ENCODE measurements around the gene ZSCAN20. TPM values are rescaled to one million over a fixed set of nuclear protein-coding genes. Genes with fewer than 3 reads are reported as not detected.

ZSCAN20 gene
- total and polyA plus RNA-seq, 12 donors: 0.84 to 12.7 (median 4.1) TPM

DNA sequence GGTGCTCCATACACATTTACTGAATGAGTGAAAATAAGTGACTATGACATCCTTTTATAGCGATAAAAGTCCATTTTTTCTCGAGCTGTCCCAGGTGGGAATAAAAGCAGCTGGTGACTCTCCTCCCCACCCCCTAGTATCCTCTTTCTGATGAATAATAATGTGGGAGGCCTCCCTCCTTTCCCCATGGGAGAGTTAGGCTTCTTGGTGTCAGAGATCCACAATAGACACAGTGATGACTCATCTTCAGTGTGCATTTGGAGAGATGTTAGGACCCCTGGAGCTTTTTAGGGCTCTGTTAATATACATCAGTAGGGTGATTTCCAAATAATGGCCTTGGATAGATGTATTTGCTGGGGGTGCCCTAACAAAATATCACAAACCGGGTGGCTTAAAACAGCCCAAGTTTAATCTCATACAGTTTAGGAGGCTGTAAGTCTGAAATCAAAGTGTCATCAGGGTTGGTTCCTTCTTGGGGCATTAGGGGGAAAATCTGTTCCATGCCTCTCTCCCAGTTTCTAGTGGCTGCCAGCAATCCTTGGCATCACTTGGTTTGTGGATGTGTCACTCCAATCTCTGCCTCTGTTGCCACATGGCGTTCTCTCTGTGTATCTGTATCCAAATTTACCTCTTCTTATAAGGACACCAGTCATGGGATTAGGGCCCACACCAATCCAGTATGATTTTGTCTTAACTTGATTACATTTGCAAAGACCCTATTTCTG is 37.2 kb upstream of the ZSCAN20 start:
- WGBS, 4 donors: 57 to 73% (median 69%) methylated on average over 4 of the region's 4 CpGs
- H3K9me3 ChIP-seq (replicated peaks in 1 of 3): no peaks in the 10 kb centered on the region
- TF ChIP-seq, protein P1, sequence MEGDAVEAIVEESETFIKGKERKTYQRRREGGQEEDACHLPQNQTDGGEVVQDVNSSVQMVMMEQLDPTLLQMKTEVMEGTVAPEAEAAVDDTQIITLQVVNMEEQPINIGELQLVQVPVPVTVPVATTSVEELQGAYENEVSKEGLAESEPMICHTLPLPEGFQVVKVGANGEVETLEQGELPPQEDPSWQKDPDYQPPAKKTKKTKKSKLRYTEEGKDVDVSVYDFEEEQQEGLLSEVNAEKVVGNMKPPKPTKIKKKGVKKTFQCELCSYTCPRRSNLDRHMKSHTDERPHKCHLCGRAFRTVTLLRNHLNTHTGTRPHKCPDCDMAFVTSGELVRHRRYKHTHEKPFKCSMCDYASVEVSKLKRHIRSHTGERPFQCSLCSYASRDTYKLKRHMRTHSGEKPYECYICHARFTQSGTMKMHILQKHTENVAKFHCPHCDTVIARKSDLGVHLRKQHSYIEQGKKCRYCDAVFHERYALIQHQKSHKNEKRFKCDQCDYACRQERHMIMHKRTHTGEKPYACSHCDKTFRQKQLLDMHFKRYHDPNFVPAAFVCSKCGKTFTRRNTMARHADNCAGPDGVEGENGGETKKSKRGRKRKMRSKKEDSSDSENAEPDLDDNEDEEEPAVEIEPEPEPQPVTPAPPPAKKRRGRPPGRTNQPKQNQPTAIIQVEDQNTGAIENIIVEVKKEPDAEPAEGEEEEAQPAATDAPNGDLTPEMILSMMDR (IDR thresholded peaks at IDR 0.05): no peak
- no peak for TF ChIP-seq POLR2A (IDR thresholded peaks at IDR 0.05)
- peak in 3 of 7 donors; percentile 32 to 49 (median 43) for DNase-seq
- no peak overlapping the region for H3K4me3 ChIP-seq
- no peaks in the 10 kb centered on the region for H3K36me3 ChIP-seq (replicated peaks in 1 of 2)
- no peaks in the 10 kb centered on the region for H3K27me3 ChIP-seq
- H3K27ac ChIP-seq: peak overlapping the region in 2 of 5 donors; percentile 72 to 84
- intact Hi-C loops (cut with DNase I): no loop called here
- peaks cover 16 to 60% of the 10 kb centered on the region in 2 donors for H3K4me1 ChIP-seq (replicated peaks in 1 of 2)

DNA sequence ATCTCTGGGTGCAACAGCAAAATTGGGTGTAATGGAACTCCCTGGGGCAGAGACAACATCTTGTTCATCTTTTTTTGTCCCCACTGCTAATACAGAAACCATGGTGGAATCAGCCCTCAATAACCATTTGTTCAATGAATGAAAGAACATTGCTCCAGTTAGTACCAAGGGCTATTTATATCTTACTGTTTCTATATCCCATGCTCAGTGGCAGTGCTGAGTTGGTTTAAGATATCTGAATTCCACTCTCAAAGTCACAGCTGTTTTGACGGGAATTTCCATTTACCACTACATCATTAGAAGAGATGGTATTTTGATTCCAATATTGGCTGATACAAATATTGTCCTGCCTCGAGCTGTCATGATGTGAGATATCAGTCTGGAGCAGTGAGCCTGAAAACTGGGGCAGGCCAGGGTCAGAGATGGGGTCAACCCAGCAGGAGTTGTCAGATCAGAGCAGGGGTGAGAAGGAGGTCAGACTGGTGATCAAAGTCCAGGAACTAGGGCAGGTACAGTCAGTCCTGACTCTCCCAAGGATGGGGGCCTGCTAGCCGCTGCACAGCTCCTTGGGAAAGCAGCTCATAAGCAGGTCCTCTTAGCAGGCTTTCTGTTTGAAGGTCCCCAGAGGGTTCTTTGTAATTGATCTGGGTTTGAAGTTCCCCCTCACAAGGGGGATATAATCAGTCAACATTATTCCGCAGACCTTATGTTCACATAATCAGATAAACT is 35.7 kb upstream of the ZSCAN20 start:
- Histone ChIP-seq H3K4me3 (no peak overlapping the region), H3K9me3 (replicated peaks in 1 of 3) (no peaks in the 10 kb centered on the region), H3K36me3 (replicated peaks in 1 of 2) (no peaks in the 10 kb centered on the region), H3K27me3 (no peaks in the 10 kb centered on the region), H3K27ac (peak overlapping the region in 3 of 5 donors; percentile 24 to 72 (median 59)), H3K4me1 (replicated peaks in 1 of 2) (peaks cover 16 to 55% of the 10 kb centered on the region in 2 donors)
- WGBS, 4 donors: 30 to 50% (median 40%) methylated on average over 4 of the region's 4 CpGs
- DNase-seq: peak in 5 of 7 donors; percentile 40 to 70 (median 47)
- intact Hi-C loops (cut with DNase I): no loop called here
- no peak for TF ChIP-seq POLR2A (IDR thresholded peaks at IDR 0.05)
- TF ChIP-seq, protein P1 (IDR thresholded peaks at IDR 0.05): no peak

DNA sequence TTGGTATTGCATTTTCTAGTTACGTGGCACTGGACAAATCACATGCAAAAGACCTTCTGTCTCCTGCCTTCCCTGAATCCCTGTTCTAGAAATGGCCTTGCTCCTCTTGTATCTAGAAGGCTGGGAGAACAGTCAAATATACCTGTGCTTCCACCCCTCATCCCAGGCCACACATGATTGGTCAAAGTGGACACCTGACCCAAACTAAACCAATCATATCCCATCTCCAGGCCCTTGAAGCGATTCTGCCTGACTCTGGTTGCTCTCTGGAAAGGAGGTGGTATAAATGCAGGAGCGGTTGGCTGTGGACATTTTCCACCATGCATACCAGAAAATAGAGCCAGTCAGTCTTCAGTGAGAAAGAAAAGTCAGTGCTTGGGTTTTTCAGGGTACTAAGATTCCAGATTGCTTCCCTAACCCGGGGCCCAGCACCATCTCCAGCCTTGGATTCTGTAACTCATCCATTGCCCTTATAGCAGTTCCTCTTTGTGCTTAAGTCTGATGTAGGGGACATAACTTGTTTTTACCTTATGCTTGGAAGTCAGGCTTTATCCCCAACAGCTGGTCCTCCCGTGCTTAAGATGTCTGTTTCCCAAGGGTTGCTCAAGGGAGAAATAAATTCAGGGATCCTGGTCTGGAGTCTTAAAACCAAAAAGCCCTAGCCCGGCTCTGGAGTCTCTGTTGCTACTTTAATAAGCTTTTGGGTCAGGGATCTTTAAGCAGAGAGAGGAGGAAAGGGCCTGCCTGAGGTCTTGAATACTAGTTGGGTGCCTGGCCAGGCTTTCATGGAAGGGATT is 33.9 kb upstream of the ZSCAN20 start:
- no peaks in the 10 kb centered on the region for H3K36me3 ChIP-seq (replicated peaks in 1 of 2)
- no peaks in the 10 kb centered on the region for H3K27me3 ChIP-seq
- H3K4me1 ChIP-seq (replicated peaks in 1 of 2): peaks cover 12 to 55% of the 10 kb centered on the region in 2 donors
- intact Hi-C loops (cut with DNase I): no loop called here
- DNase-seq: no peak
- no peak overlapping the region for H3K4me3 ChIP-seq
- no peaks in the 10 kb centered on the region for H3K9me3 ChIP-seq (replicated peaks in 1 of 3)
- TF ChIP-seq POLR2A (IDR thresholded peaks at IDR 0.05): no peak
- TF ChIP-seq, protein P1 (IDR thresholded peaks at IDR 0.05): no peak
- no peak overlapping the region for H3K27ac ChIP-seq
- WGBS, 4 donors: 85 to 94% (median 88%) methylated on average over 6 of the region's 6 CpGs

DNA sequence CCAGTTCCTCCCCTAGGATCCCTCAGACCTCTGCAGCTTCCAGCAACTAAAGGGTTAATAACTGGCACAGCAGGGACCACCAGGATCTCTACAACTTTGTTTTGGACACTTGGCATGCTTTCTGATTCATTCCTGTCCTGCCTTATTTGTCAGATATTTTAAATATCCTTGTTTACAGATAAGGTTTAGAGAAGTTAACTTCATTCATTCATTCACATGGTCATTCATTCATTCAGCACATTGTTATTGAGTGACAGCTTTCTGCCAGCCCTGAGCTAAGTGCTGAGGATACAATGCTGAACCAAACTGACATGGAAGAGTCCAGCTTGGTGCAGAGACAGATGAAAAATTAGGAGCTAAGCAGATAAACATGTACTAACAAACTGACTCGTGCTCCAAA is 32.8 kb upstream of the ZSCAN20 start:
- H3K27ac ChIP-seq: no peak overlapping the region
- no peaks in the 10 kb centered on the region for H3K9me3 ChIP-seq (replicated peaks in 1 of 3)
- no peaks in the 10 kb centered on the region for H3K27me3 ChIP-seq
- TF ChIP-seq, protein P1 (IDR thresholded peaks at IDR 0.05): no peak
- TF ChIP-seq POLR2A (IDR thresholded peaks at IDR 0.05): no peak
- DNase-seq: no peak
- WGBS, 4 donors: 39 to 68% (median 44%) methylated on average over 1 of the region's 1 CpG
- H3K36me3 ChIP-seq (replicated peaks in 1 of 2): no peaks in the 10 kb centered on the region
- H3K4me1 ChIP-seq (replicated peaks in 1 of 2): peaks cover 18 to 54% of the 10 kb centered on the region in 2 donors
- intact Hi-C loops (cut with DNase I): no loop called here
- no peak overlapping the region for H3K4me3 ChIP-seq
